HG03135 (cell line): ENCODE measurements around the gene SSU72.
"Not testable (repeated sequence)": the region's sequence is repeated elsewhere in the genome, so short reads cannot be mapped to it uniquely, and the experiment has no call there.

Experiments used
- ATAC-seq: cut with Tn5 transposase; IDR thresholded peaks from one replicate; pipeline ENCODE4 v1.9.1; 2021; ENCODE audit warnings: mild to moderate bottlenecking, moderate library complexity; ENCODE audit not compliant: unreplicated experiment

Gene SSU72

GRCh38 chr1:1561801-1562470 is 12.7 kb downstream of the SSU72 start:
- no peak for ATAC-seq

GRCh38 chr1:1560178-1560577 is 14.5 kb downstream of the SSU72 start:
- no peak for ATAC-seq

DNA sequence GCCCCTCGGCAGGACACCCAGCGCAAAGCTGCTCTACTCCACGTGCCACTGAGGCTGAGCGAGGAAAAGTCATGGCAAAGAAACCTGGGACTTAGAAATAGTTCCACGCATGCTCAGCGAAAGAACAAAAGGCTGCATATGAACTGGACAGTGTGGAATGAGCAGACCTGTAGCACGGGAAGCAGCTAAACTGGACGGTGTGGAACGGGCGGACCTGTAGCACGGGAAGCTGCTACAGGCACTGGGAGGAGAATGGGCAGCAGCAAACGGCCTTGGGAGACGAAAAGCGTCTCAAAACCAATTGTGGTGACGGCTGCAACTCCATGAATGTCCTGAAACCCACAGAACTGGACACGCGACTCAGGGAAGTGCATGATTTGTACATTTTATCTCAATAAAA is 15.6 kb downstream of the SSU72 start:
- no peak for ATAC-seq

DNA sequence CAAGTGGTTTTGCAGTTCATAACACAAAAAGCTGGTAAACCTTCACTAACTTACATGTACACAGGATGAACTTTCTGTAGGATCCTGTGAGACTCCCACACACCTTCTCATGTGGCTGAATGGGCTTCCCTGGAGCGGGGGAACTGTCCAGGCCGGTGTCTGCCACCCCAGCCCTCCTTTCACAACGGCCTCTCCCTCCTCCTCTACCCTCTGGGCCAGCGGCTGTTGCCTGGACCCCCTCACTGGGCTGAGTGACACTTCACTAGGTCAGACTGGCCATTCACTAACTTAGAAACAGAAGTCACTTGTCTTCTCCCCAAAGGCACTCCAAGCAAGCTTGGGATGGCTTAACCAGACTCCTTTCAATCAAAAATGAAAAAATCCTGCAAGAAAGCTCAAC is 16.1 kb downstream of the SSU72 start:
- ATAC-seq = no peak

DNA sequence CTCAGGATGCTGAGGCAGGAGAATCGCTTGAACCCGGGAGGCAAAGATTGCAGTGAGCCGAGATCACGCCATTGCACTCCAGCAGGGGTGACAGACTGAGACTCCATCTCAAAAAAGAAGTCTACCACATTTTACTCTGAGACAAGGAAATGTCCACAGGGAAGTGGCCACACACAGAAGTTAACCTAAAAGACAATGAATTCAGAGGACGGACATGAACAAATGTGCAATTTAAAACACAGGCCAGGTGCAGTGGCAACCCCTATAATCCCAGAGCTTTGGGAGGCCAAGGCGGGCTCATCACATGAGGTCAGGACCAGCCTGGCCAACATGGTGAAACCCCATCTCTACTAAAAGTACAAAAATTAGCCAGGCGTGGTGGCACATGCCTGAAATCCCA is 17.0 kb downstream of the SSU72 start:
- ATAC-seq = not testable (repeated sequence)

- ATAC-seq = not testable (repeated sequence)
Observed at GRCh38 chr1:1556961-1557360, 17.7 kb downstream of the SSU72 start.

DNA sequence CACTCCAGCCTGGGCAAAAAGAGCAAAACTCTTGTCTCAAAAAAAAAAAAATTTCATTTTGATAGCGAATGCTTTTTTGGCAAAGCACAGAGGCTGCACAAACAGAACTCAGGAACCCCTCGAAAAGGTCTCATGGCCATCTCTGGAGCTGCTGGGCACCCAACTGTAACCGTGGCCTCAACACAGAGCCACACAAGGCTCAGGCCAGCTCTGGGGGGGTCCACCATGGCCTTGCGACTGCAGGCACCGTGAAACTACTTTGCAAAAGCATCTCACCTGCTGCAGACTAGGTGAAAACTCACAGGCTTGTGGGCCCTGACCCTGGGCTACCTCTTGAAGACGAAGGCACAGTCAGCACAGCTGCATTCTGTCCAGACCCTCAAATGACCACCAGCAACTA is 18.2 kb downstream of the SSU72 start:
- ATAC-seq = no peak

DNA sequence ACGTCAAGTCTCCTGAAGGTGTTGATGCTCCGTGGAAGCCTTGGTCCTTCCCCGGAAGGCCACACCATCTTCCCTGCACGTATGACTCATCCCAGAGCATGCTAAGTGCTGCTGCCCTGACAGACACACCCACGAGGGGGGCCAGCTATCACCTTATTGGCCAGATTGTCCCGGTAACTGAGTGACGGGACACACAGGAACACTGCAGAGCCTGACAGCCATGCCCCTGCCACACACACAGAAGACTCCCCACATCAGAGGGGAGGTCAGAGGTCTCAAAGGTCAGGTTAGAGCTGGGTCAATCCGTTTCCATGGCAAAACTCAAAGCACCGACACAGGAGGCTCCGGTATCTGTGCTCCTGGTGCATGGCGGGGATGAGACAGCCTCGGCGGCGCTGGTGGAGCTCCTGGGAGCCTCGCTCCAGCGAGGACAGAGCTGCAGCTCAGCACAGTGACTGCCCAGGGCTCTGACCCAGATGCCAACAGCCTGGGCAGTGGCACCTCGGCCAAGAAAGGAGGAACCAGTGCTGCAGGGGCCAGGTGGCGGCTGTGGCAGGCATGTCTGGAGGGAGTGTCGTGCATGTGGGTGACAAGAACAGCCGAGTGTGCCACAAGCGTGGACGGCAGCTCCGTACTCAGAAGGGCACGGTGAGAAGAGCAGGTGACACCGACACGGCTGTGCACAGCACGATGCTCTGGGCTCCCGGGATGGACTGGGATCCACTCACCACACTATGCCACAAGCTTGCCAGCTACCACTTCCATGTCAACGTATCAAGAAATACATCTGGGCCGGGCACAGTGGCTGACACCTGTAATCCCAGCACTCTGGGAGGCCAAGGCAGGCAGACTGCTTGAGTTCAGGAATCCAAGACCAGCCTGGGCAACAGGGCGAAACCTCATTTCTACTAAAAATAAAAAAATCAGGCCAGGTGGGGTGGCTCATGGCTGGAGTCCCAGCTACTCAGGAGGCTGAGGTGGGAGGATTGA is 19.4 kb downstream of the SSU72 start:
- ATAC-seq = no peak

DNA sequence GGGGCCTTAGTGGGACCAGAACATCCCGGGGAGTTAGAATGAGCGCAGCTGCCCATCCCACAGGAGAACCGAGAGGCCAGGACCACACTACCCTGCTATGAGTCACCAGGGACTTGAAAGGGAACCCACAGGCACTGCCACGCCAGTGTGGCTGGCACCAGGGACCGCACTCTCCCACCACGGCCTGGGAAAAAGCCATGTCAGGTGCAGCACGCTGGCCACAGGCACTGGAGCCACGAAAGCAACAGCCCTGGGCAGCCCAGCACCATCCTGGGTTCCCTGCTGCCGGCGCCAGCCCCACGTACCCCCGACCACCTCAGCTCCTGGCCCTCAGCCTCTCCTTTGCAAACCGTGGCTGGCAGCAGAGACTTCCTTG is 20.1 kb downstream of the SSU72 start:
- ATAC-seq = no peak

DNA sequence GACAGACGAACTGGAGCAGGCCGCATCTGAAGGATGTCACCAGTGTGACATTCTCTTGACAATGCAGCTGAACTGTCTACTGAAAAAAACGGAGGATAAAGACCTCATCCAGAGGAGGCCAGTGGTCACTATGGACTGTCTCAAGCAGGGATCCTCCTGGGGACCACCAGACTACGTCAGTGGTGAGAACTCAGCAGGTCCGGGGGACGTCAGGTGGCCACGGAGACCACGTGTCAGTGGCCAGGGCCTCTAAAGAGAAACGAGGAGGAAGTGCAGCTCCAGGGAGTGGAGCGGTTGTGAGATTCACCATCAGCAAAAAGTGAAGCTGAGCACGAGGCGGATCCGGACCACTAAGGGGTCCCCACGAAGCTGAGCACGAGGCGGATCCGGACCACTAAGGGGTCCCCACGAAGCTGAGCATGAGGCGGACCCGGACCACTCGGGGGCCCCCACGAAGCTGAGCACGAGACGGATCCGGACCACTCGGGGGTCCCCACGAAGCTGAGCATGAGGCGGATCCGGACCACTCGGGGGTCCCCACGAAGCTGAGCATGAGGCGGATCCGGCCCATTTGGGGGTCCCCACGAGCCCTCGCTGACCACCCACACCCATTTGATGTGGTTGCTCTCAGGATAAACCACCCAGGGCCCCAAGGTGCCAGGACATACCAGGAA is 20.7 kb downstream of the SSU72 start:
- no peak for ATAC-seq

GRCh38 chr1:1552263-1552639 is 22.4 kb downstream of the SSU72 start:
- ATAC-seq = no peak

GRCh38 chr1:1551524-1552262 is 23.0 kb downstream of the SSU72 start:
- no peak for ATAC-seq

DNA sequence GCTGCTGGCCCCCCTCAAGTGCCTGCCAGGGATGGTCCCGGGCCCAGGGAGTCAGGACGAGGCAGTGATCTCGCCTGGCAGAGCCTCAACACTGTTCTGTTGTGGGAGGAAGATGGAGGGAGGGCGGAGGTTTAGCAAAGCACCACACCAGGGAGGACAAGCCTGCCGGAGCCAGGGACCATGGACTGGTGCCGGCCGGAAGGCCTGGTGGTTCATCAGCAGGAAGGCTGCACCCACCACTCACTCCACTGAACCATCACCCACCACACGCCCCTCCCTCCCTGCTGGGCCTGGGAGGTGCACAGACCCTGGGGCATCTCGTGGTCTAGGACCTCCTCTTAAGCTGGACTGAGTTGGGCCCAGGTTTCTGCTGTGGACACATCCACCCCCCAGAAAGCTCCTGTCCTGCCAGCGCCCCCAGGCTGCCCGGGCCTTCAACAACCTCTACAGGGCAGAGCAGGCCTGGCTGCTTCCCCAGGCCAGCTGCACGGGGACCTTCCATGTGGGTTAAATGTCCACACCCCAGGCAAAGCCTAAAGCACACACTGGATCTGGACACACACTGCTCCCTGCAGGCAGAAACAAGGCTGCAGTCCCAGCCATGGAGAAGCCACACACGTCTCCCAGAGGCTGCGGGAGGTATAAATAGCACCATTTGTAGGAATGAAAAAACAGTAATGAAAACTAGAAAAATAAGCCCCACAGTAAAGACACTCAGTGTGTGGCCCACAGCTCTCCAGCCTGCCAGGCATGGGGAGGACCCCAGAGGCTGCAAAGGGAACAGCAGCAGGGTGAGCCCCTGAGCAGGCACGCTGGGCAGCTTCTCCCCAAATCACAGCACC is 23.9 kb downstream of the SSU72 start:
- no peak for ATAC-seq

- no peak for ATAC-seq
Observed at GRCh38 chr1:1550087-1550486, 24.6 kb downstream of the SSU72 start.

GRCh38 chr1:1548591-1548990 is 26.1 kb downstream of the SSU72 start:
- no peak for ATAC-seq

- ATAC-seq = no peak
Observed at GRCh38 chr1:1547476-1547875, 27.2 kb downstream of the SSU72 start.

- no peak for ATAC-seq
Observed at GRCh38 chr1:1547011-1547410, 27.7 kb downstream of the SSU72 start.

GRCh38 chr1:1545946-1546737 is 28.5 kb downstream of the SSU72 start:
- ATAC-seq = no peak

GRCh38 chr1:1544544-1544943 is 30.1 kb downstream of the SSU72 start:
- ATAC-seq = no peak
